Measurements from ENCODE around the gene NELFA. TPM values are rescaled to one million over a fixed set of nuclear protein-coding genes. Genes with fewer than 3 reads are reported as not detected.

NELFA gene
- total RNA-seq, 1 experiment from 2014 or later, result 58.3 TPM

DNA sequence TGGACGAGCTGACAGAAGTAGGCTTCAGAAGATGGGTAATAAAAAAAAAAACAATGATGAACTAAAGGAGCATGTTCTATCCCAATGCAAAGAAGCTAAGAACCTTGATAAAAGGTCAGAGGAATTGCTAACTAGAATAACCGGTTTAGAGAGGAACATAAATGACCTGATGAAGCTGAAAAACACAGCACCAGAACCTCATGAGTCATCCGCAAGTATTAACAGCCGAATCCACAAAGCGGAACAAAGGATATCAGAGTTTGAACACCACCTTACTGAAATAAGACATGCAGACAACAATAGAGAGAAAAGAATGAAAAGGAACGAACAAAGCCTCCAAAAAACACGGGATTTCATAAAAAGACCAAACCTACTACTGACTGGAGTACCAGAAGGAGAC, 10.5 kb downstream of the NELFA start:
- Histone ChIP-seq H3K4me1 (ENCODE audit: insufficient read depth, low read length, poor library complexity, severe bottlenecking) (no peaks in the 10 kb centered on the region), H3K36me3 (ENCODE audit: insufficient read depth, low read length, poor library complexity, severe bottlenecking) (peaks cover 17% of the 10 kb centered on the region), H3K4me3 (ENCODE audit: low read depth, low read length, poor library complexity, severe bottlenecking) (no peak overlapping the region), H3K9me3 (ENCODE audit: low read depth, low read length, poor library complexity, severe bottlenecking) (peaks cover 12% of the 10 kb centered on the region), H3K27me3 (replicated peaks; ENCODE audit: insufficient read depth, low read depth, low read length, poor library complexity) (no peaks in the 10 kb centered on the region), H3K27ac (ENCODE audit: low read depth, low read length, poor library complexity, severe bottlenecking) (no peak overlapping the region)
- no peak for TF ChIP-seq EZH2 (IDR thresholded peaks at IDR 0.05; ENCODE audit: borderline replicate concordance, low read depth, low read length, poor library complexity, severe bottlenecking)
- TF ChIP-seq, protein P1, sequence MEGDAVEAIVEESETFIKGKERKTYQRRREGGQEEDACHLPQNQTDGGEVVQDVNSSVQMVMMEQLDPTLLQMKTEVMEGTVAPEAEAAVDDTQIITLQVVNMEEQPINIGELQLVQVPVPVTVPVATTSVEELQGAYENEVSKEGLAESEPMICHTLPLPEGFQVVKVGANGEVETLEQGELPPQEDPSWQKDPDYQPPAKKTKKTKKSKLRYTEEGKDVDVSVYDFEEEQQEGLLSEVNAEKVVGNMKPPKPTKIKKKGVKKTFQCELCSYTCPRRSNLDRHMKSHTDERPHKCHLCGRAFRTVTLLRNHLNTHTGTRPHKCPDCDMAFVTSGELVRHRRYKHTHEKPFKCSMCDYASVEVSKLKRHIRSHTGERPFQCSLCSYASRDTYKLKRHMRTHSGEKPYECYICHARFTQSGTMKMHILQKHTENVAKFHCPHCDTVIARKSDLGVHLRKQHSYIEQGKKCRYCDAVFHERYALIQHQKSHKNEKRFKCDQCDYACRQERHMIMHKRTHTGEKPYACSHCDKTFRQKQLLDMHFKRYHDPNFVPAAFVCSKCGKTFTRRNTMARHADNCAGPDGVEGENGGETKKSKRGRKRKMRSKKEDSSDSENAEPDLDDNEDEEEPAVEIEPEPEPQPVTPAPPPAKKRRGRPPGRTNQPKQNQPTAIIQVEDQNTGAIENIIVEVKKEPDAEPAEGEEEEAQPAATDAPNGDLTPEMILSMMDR (conservative IDR thresholded peaks at IDR 0.05; ENCODE audit: low read depth, low read length), result no peak
- POLR2A ChIA-PET (ENCODE audit: low non-redundant PET), result no interaction called here
- CTCF ChIA-PET, result no interaction called here
- intact Hi-C loops (cut with micrococcal nuclease; ENCODE audit: unreplicated experiment), result no loop called here
- no peak for DNase-seq (ENCODE audit: low spot score)
- BruUV-seq (replicated peaks), result no TSS peak

DNA sequence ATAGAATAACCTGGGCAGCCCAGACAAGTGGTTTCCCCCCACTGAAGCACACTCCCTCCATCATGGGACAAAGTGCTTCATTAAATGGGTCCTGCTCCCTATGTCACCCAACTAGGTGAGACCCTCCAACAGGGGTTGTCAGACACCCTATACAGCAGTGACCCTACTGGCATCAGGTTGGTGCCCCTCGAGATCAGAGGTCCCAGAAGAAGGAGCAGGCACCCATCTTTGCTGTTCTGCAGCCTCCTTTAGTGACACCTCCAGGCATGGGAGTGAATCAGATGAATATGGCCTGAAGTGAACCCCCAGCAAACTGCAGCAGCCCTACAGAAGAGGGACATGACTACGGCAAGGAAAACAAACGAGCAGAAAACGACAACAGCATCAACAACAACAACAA, 11.1 kb downstream of the NELFA start:
- ChIA-PET CTCF (no interaction called here), POLR2A (ENCODE audit: low non-redundant PET) (no interaction called here)

DNA sequence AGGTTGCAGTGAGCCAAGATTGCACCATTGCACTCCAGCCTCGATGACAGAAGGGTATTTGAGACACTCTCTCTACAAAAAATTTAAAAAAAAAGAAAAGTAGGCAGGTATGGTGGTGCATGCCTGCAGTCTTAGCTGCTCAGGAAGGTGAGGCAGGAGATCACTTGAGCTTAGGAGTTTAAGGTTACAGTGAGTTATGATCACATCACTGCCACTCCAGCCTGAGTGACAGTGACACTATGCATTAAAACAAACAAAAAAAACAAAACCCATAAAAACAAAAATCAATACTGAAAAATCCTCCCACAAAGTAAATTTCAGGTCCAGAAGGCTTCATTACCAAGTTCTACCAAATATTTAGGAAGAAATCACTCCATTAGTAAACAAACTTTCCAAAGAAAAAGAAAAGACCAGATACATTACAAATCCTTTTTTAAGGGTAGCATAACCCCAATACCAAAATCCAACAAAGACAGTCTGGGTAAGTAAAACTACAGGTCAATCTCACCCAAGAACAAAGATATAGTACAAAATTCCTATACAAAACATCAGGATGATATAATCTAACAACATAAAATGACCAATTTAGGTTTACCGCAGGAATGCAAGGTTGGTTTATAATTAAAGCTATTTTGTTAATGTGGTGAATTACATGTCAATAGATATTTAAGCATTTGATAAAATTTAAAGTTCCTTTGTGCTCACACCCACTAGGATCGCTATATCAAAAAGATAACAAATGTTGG, 11.7 kb downstream of the NELFA start:
- H3K27me3 ChIP-seq (replicated peaks; ENCODE audit: insufficient read depth, low read depth, low read length, poor library complexity), result no peaks in the 10 kb centered on the region
- DNase-seq (ENCODE audit: low spot score), result no peak
- no peaks in the 10 kb centered on the region for H3K4me1 ChIP-seq (ENCODE audit: insufficient read depth, low read length, poor library complexity, severe bottlenecking)
- ChIA-PET CTCF (no interaction called here), POLR2A (ENCODE audit: low non-redundant PET) (no interaction called here)
- peaks cover 17% of the 10 kb centered on the region for H3K36me3 ChIP-seq (ENCODE audit: insufficient read depth, low read length, poor library complexity, severe bottlenecking)
- no TSS peak for BruUV-seq (replicated peaks)
- intact Hi-C loops (cut with micrococcal nuclease; ENCODE audit: unreplicated experiment), result no loop called here
- H3K27ac ChIP-seq (ENCODE audit: low read depth, low read length, poor library complexity, severe bottlenecking), result no peak overlapping the region
- no peak overlapping the region for H3K4me3 ChIP-seq (ENCODE audit: low read depth, low read length, poor library complexity, severe bottlenecking)
- peaks cover 12% of the 10 kb centered on the region for H3K9me3 ChIP-seq (ENCODE audit: low read depth, low read length, poor library complexity, severe bottlenecking)
- no peak for TF ChIP-seq EZH2 (IDR thresholded peaks at IDR 0.05; ENCODE audit: borderline replicate concordance, low read depth, low read length, poor library complexity, severe bottlenecking)
- TF ChIP-seq, protein P1 (conservative IDR thresholded peaks at IDR 0.05; ENCODE audit: low read depth, low read length), result no peak

More for the DNA sequence above, 11.1 kb downstream of the NELFA start:
- Histone ChIP-seq H3K4me1 (ENCODE audit: insufficient read depth, low read length, poor library complexity, severe bottlenecking) (no peaks in the 10 kb centered on the region), H3K9me3 (ENCODE audit: low read depth, low read length, poor library complexity, severe bottlenecking) (peaks cover 12% of the 10 kb centered on the region), H3K27me3 (replicated peaks; ENCODE audit: insufficient read depth, low read depth, low read length, poor library complexity) (no peaks in the 10 kb centered on the region), H3K36me3 (ENCODE audit: insufficient read depth, low read length, poor library complexity, severe bottlenecking) (peaks cover 17% of the 10 kb centered on the region), H3K4me3 (ENCODE audit: low read depth, low read length, poor library complexity, severe bottlenecking) (no peak overlapping the region), H3K27ac (ENCODE audit: low read depth, low read length, poor library complexity, severe bottlenecking) (no peak overlapping the region)
- DNase-seq (ENCODE audit: low spot score), result no peak
- intact Hi-C loops (cut with micrococcal nuclease; ENCODE audit: unreplicated experiment), result no loop called here
- BruUV-seq (replicated peaks), result no TSS peak
- TF ChIP-seq EZH2 (IDR thresholded peaks at IDR 0.05; ENCODE audit: borderline replicate concordance, low read depth, low read length, poor library complexity, severe bottlenecking), result no peak
- TF ChIP-seq, protein P1 (conservative IDR thresholded peaks at IDR 0.05; ENCODE audit: low read depth, low read length), result no peak
